SU-DHL-6 (cell line): ENCODE data around the gene CLEC4F.

ENCODE experiments used
- H2AFZ ChIP-seq: fragments of 200-600 bp; sonication (generic); 2 replicates; pipeline ENCODE4 v1.6.1; 2014; ENCODE audit warnings: low read depth, mild to moderate bottlenecking, moderate library complexity, mixed read lengths, antibody characterized with exemption, low read length; ENCODE audit not compliant: severe bottlenecking
- H3F3A ChIP-seq: fragments of 200-600 bp; shearing (Covaris generic); 2 replicates; pipeline ENCODE4 v1.6.0; 2016; ENCODE audit warnings: antibody characterized with exemption, mild to moderate bottlenecking; ENCODE audit not compliant: insufficient read depth
- H3K27ac ChIP-seq: fragments of 200-600 bp; sonication (generic); 2 replicates; pipeline ENCODE4 v1.5.1; 2016; ENCODE audit warnings: low read depth, mild to moderate bottlenecking, low read length, moderate library complexity, mixed read lengths
- H3K27me3 ChIP-seq: fragments of 200-600 bp; sonication (generic), shearing (Covaris generic); 2 replicates; pipeline ENCODE4 v1.6.0; 2014; ENCODE audit warnings: mild to moderate bottlenecking, low read length
- H3K36me3 ChIP-seq: fragments of 200-600 bp; sonication (generic); 2 replicates; pipeline ENCODE4 v1.6.1; 2014; ENCODE audit warnings: mild to moderate bottlenecking, low read length, mixed read lengths
- H3K4me2 ChIP-seq: fragments of 300-600, 200-600 bp; shearing (Covaris generic), sonication (generic); 2 replicates; pipeline ENCODE4 v1.6.0; 2014; ENCODE audit warnings: low read length, low read depth, mild to moderate bottlenecking; ENCODE audit not compliant: poor library complexity, severe bottlenecking
- H3K4me3 ChIP-seq: fragments of 200-600 bp; sonication (generic); 2 replicates; pipeline ENCODE4 v1.5.1; 2014; ENCODE audit warnings: antibody characterized with exemption, low read length, mild to moderate bottlenecking, mixed read lengths; ENCODE audit not compliant: insufficient read depth, poor library complexity, severe bottlenecking
- H3K79me2 ChIP-seq: fragments of 200-600 bp; sonication (generic); 2 replicates; pipeline ENCODE4 v1.6.1; 2014; ENCODE audit warnings: mild to moderate bottlenecking, low read length, moderate library complexity; ENCODE audit not compliant: insufficient read depth
- H3K9ac ChIP-seq: fragments of 200-600 bp; sonication (generic); 2 replicates; pipeline ENCODE4 v1.7.0; 2014; ENCODE audit warnings: mild to moderate bottlenecking, low read length
- H3K9me2 ChIP-seq: fragments of 200-600 bp; sonication (generic); replicated peaks from 2 replicates; pipeline ENCODE4 v1.6.1; 2014; ENCODE audit warnings: low read length; ENCODE audit not compliant: insufficient read depth
- H3K9me3 ChIP-seq: fragments of 200-600 bp; sonication (generic); 2 replicates; pipeline ENCODE4 v1.6.1; 2014; ENCODE audit warnings: low read length, mixed read lengths; ENCODE audit not compliant: insufficient read depth
- H4K20me1 ChIP-seq: fragments of 200-600 bp; sonication (generic); 2 replicates; pipeline ENCODE4 v1.6.1; 2014; ENCODE audit warnings: low read depth, mild to moderate bottlenecking, antibody characterized with exemption, low read length, moderate library complexity, mixed read lengths
- EZH2phosphoT487 ChIP-seq: fragments of 200-600 bp; sonication (generic), shearing (Covaris generic); conservative IDR thresholded peaks from 2 replicates; pipeline ENCODE4 v1.6.1; 2018; ENCODE audit warnings: mild to moderate bottlenecking, antibody characterized with exemption, low read length, moderate library complexity, mixed read lengths
- TF ChIP-seq, protein P1 (sequence below): fragments of 200-600 bp; sonication (generic); IDR thresholded peaks from one replicate; pipeline ENCODE4 v1.5.1; 2017; ENCODE audit warnings: antibody characterized with exemption, mild to moderate bottlenecking, low read length, moderate library complexity; ENCODE audit not compliant: insufficient read depth, poor library complexity, severe bottlenecking

CLEC4F gene

DNA sequence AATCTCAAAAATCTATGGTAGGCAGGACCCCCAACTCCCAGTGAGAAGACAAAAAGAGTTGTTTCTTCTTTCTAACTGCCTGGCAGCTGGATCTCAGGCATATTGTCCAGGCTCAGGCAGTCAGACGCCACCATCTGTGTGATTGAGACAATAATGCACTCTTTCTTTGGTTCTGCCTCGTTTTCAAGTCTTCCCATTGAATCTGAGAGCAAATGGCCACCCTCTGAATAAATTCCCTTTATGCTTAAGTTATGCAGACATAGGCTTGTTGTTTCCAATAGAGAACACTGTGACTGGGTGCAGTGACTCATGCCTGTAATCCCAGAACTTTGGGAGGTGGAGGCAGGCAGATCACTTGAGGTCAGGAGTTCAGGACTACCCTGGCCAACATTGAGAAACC lies 30.5 kb upstream of the CLEC4F start:
- Histone ChIP-seq H3K4me3 (no peak overlapping the region), H3K36me3 (no peaks in the 10 kb centered on the region), H4K20me1 (no peaks in the 10 kb centered on the region), H3K27me3 (no peaks in the 10 kb centered on the region; the same call in 1 of the 2 replicates), H3K9ac (no peak overlapping the region), H3F3A (no peaks in the 10 kb centered on the region), H2AFZ (no peak overlapping the region), H3K9me2 (no peaks in the 10 kb centered on the region), H3K27ac (no peak overlapping the region), H3K4me2 (no peak overlapping the region), H3K79me2 (no peaks in the 10 kb centered on the region), H3K9me3 (no peaks in the 10 kb centered on the region)
- TF ChIP-seq EZH2phosphoT487, result no peak
- TF ChIP-seq, protein P1, sequence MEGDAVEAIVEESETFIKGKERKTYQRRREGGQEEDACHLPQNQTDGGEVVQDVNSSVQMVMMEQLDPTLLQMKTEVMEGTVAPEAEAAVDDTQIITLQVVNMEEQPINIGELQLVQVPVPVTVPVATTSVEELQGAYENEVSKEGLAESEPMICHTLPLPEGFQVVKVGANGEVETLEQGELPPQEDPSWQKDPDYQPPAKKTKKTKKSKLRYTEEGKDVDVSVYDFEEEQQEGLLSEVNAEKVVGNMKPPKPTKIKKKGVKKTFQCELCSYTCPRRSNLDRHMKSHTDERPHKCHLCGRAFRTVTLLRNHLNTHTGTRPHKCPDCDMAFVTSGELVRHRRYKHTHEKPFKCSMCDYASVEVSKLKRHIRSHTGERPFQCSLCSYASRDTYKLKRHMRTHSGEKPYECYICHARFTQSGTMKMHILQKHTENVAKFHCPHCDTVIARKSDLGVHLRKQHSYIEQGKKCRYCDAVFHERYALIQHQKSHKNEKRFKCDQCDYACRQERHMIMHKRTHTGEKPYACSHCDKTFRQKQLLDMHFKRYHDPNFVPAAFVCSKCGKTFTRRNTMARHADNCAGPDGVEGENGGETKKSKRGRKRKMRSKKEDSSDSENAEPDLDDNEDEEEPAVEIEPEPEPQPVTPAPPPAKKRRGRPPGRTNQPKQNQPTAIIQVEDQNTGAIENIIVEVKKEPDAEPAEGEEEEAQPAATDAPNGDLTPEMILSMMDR, result no peak

DNA sequence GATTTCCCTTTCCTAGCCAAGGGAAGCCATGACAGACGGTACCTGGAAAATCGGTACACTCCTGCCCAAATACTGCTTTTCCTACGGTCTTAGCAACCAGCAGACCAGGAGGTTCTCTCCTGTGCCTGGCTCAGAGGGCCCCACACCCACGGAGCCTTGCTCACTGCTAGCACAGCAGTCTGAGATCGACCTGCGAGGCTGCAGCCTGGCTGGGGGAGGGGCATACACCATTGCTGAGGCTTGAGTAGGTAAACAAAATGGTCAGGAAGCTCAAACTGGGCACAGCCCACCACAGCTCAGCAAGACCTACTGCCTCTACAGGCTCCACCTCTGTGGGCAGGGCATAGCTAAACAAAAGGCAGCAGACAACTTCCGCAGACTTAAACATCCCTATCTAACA lies 22.0 kb upstream of the CLEC4F start:
- Histone ChIP-seq H3K36me3 (no peaks in the 10 kb centered on the region), H3K9me2 (no peaks in the 10 kb centered on the region), H4K20me1 (no peaks in the 10 kb centered on the region), H3F3A (no peaks in the 10 kb centered on the region), H3K79me2 (no peaks in the 10 kb centered on the region), H2AFZ (no peak overlapping the region), H3K27me3 (0 out of 2 replicates have a peak, but pooled peaks cover 3% of the 10 kb centered on the region), H3K9me3 (no peaks in the 10 kb centered on the region), H3K4me3 (no peak overlapping the region), H3K9ac (no peak overlapping the region), H3K4me2 (no peak overlapping the region), H3K27ac (no peak overlapping the region)
- TF ChIP-seq, protein P1, result no peak
- no peak for TF ChIP-seq EZH2phosphoT487

DNA sequence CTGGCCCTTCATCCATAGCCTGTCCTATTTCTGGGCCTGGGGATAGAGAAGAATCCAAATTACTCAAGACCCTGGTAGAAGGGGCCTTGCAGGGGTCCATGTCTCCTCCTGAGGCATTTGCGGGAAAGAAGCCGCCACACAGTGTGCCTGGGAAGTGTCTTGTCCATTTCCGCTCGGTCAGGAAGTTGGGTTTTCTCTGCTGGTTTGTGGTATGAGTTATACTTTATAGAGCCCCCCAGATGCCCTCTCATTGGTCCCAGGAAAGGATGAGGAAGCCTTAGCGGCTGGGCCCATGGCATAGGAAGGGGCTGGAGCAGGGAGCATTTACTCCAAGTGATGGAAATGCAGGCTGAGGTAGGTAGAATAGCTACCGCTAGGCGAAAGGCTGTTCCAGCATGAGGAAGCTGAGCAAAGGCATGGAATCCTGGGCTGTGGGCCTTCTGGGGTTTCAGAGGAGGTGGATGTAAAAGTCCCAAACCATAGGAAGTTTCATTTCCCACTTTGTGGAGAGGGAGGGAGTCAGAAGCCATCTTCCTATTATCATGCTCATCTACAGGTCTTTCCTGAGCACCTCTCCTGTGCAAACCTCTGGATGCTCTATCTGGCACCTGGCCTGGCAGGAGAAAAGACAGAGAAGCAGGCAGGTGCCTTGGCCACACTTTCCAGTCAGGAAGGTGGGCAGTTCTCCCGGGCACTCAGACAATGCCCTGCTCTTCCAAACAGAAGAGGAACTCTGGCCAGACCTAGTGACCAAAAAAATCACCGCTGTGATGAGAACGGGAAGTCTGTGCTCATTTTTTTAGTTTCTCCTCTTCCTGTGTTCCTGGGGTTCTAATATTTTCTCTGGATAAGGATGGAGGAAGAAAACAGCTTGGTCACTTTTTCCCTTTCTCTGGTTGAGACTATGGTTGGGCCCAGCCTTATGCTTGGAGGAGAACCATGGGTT lies 17.9 kb upstream of the CLEC4F start:
- Histone ChIP-seq H4K20me1 (no peaks in the 10 kb centered on the region), H3K27me3 (0 out of 2 replicates have a peak, but pooled peaks cover 3% of the 10 kb centered on the region), H3K4me2 (no peak overlapping the region), H3K9me3 (no peaks in the 10 kb centered on the region), H3K9me2 (no peaks in the 10 kb centered on the region), H3K27ac (no peak overlapping the region), H3F3A (no peaks in the 10 kb centered on the region), H3K4me3 (no peak overlapping the region), H2AFZ (no peak overlapping the region), H3K79me2 (no peaks in the 10 kb centered on the region), H3K36me3 (no peaks in the 10 kb centered on the region), H3K9ac (no peak overlapping the region)
- TF ChIP-seq EZH2phosphoT487, result no peak
- TF ChIP-seq, protein P1, result no peak
